Left ventricle myocardium inferior (tissue), 1 donor: ENCODE results near the gene TBCCD1. TPM values are rescaled to one million over a fixed set of nuclear protein-coding genes. Genes with fewer than 3 reads are reported as not detected.

Experiments
- DNase-seq: peaks from one replicate; pipeline ENCODE4 v3.0.0-alpha.2; 2020
- H3K27ac ChIP-seq: fragments of 200-600 bp; replicated peaks from 2 replicates; pipeline ENCODE4 v1.8.0; 2021
- H3K27me3 ChIP-seq: fragments of 200-600 bp; 2 replicates; pipeline ENCODE4 v1.8.0; 2021; ENCODE audit warnings: low read depth
- H3K36me3 ChIP-seq: fragments of 200-600 bp; 2 replicates; pipeline ENCODE4 v1.8.0; 2021
- H3K4me1 ChIP-seq: fragments of 200-600 bp; 2 replicates; pipeline ENCODE4 v1.8.0; 2021
- H3K4me3 ChIP-seq: fragments of 200-600 bp; 2 replicates; pipeline ENCODE4 v1.8.0; 2021; ENCODE audit warnings: mild to moderate bottlenecking, moderate library complexity
- H3K9me3 ChIP-seq: fragments of 200-600 bp; replicated peaks from 2 replicates; pipeline ENCODE4 v1.8.0; 2021
- CTCF ChIP-seq: fragments of 200-600 bp; IDR thresholded peaks from 2 replicates; pipeline ENCODE4 v1.8.0; 2021; ENCODE audit warnings: antibody characterized with exemption, mild to moderate bottlenecking, borderline replicate concordance
- intact Hi-C: fragments of 100-400 bp; cut with micrococcal nuclease; formaldehyde crosslinking; loops from one replicate; pipeline ENCODE4 v1.11.0; 2022
- total RNA-seq: library from RNA; stranded (reverse); fragmentation: NEBNext Ultra II Directional; extraction: Animal tissue kit (Norgen Biotek cat#: 25700); gene quantifications from one replicate; pipeline ENCODE4 v1.2.1, GENCODE V29; 2021
- donor health status: DM: no; HTN: yes; CAD: no; lungs with severe emphysema.

Gene TBCCD1
- total RNA-seq, 1 donor from 2014 or later, result 6.2 TPM

GRCh38 chr3:186592682-186593081, 25.5 kb upstream of the TBCCD1 start:
- Histone ChIP-seq H3K4me3 (no peak overlapping the region), H3K9me3 (no peaks in the 10 kb centered on the region), H3K36me3 (no peaks in the 10 kb centered on the region), H3K27ac (no peak overlapping the region), H3K4me1 (peaks cover 4% of the 10 kb centered on the region), H3K27me3 (no peaks in the 10 kb centered on the region)
- no peak for TF ChIP-seq CTCF
- intact Hi-C loops, result no loop called here
- DNase-seq, result no peak

GRCh38 chr3:186590580-186591295, 23.6 kb upstream of the TBCCD1 start:
- Histone ChIP-seq H3K9me3 (no peaks in the 10 kb centered on the region), H3K4me3 (no peak overlapping the region), H3K4me1 (peaks cover 4% of the 10 kb centered on the region), H3K36me3 (peaks cover 5% of the 10 kb centered on the region), H3K27ac (no peak overlapping the region), H3K27me3 (no peaks in the 10 kb centered on the region)
- no peak for TF ChIP-seq CTCF
- no peak for DNase-seq
- intact Hi-C loops, result no loop called here

GRCh38 chr3:186589856-186590579, 22.9 kb upstream of the TBCCD1 start:
- Histone ChIP-seq H3K27ac (no peak overlapping the region), H3K4me3 (no peak overlapping the region), H3K36me3 (peaks cover 13% of the 10 kb centered on the region), H3K9me3 (no peaks in the 10 kb centered on the region), H3K4me1 (peaks cover 4% of the 10 kb centered on the region), H3K27me3 (no peaks in the 10 kb centered on the region)
- intact Hi-C loops, result no loop called here
- no peak for DNase-seq
- TF ChIP-seq CTCF, result no peak

GRCh38 chr3:186589121-186589520, 22.0 kb upstream of the TBCCD1 start:
- DNase-seq, result no peak
- no peaks in the 10 kb centered on the region for H3K27me3 ChIP-seq
- intact Hi-C loops, result no loop called here
- H3K36me3 ChIP-seq, result peaks cover 20% of the 10 kb centered on the region
- H3K4me3 ChIP-seq, result no peak overlapping the region
- TF ChIP-seq CTCF, result peak; percentile 26
- H3K27ac ChIP-seq, result no peak overlapping the region
- H3K4me1 ChIP-seq, result no peaks in the 10 kb centered on the region
- no peaks in the 10 kb centered on the region for H3K9me3 ChIP-seq

GRCh38 chr3:186588632-186589031, 21.5 kb upstream of the TBCCD1 start:
- no peak overlapping the region for H3K4me3 ChIP-seq
- no peak for TF ChIP-seq CTCF
- peaks cover 25% of the 10 kb centered on the region for H3K36me3 ChIP-seq
- no peaks in the 10 kb centered on the region for H3K9me3 ChIP-seq
- no peaks in the 10 kb centered on the region for H3K4me1 ChIP-seq
- H3K27me3 ChIP-seq, result no peaks in the 10 kb centered on the region
- no peak overlapping the region for H3K27ac ChIP-seq
- intact Hi-C loops, result no loop called here
- no peak for DNase-seq
